Chondrocyte (in vitro differentiated cells): ENCODE results near the gene ATP6V1G1. TPM values are rescaled to one million over a fixed set of nuclear protein-coding genes. Genes with fewer than 3 reads are reported as not detected.
"Not testable (repeated sequence)": the region's sequence is repeated elsewhere in the genome, so short reads cannot be mapped to it uniquely, and the experiment has no call there.

Experiments used
- DNase-seq: peaks from one replicate; pipeline ENCODE4 v3.0.0; 2021; ENCODE audit warnings: mixed read lengths, low spot score
- H3K27ac Mint-ChIP-seq: one replicate; pipeline ENCODE4 v1.8.0; 2021; ENCODE audit warnings: mild to moderate bottlenecking, moderate library complexity, mixed read lengths; ENCODE audit not compliant: unreplicated experiment
- H3K27me3 Mint-ChIP-seq: 2 replicates; pipeline ENCODE4 v1.8.0; 2021; ENCODE audit warnings: low read depth, mixed read lengths
- H3K36me3 Mint-ChIP-seq: 2 replicates; pipeline ENCODE4 v1.8.0; 2021; ENCODE audit warnings: low read depth, mixed read lengths
- H3K4me1 Mint-ChIP-seq: 2 replicates; pipeline ENCODE4 v1.8.0; 2021; ENCODE audit warnings: low read depth, mild to moderate bottlenecking, mixed read lengths
- H3K4me3 Mint-ChIP-seq: one replicate; pipeline ENCODE4 v1.8.0; 2021; ENCODE audit warnings: mild to moderate bottlenecking, moderate library complexity, mixed read lengths; ENCODE audit not compliant: unreplicated experiment
- H3K9me3 Mint-ChIP-seq: 2 replicates; pipeline ENCODE4 v1.8.0; 2021; ENCODE audit warnings: low read depth, mixed read lengths
- total RNA-seq: library from RNA; stranded (reverse); gene quantifications from 3 replicates; pipeline ENCODE4 v1.2.1, GENCODE V29; 2021
- TF ChIP-seq, protein P1 (sequence below): fragments of 200-600 bp; sonication (generic); IDR thresholded peaks from 2 replicates; pipeline ENCODE4 v1.5.0; 2021; ENCODE audit warnings: antibody characterized with exemption, mild to moderate bottlenecking, moderate library complexity

ATP6V1G1 gene
- total RNA-seq, 1 donor from 2014 or later: 135 TPM

DNA sequence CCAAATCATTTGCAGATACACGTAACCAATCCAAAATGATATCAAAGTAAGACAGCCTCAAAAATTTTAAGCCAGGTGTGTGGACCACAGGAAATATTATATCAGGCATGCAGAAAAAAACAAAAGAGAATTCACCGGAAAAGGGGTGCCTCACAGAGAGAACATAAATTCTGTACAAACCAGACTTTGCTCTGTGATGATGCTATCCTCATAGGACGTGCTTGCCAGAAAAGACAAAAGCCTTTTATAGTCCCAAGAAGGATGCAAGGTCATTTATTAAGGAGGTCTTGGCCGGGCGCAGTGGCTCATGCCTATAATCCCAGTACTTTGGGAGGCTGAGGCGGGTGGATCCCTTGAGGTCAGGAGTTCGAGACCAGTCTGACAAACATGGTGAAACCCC lies 16.8 kb upstream of the ATP6V1G1 start:
- no peak overlapping the region for H3K4me3 Mint-ChIP-seq

DNA sequence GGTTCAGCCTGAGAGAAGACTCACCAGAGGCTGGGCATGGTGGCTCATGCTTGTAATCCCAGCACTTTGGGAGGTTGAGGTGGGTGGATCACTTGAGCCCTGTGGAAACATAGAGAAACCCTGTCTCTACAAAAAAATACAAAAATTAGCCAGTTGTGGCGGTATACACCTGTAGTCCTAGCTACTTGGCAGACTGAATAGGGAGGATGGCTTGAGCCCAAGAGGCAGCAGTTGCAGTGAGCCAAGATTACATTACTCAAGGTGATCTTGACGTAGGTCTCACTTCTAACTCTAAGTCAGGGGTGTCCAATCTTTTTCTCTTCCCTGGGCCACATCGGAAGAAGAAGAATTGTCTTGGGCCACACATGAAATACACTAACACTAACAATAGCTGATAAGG lies 16.2 kb upstream of the ATP6V1G1 start:
- H3K4me1 Mint-ChIP-seq: peaks cover 1% of the 10 kb centered on the region
- H3K27ac Mint-ChIP-seq: no peak overlapping the region
- H3K4me3 Mint-ChIP-seq: no peak overlapping the region
- H3K36me3 Mint-ChIP-seq: no peaks in the 10 kb centered on the region
- H3K9me3 Mint-ChIP-seq: no peaks in the 10 kb centered on the region
- H3K27me3 Mint-ChIP-seq: peaks cover 4% of the 10 kb centered on the region
- TF ChIP-seq, protein P1, sequence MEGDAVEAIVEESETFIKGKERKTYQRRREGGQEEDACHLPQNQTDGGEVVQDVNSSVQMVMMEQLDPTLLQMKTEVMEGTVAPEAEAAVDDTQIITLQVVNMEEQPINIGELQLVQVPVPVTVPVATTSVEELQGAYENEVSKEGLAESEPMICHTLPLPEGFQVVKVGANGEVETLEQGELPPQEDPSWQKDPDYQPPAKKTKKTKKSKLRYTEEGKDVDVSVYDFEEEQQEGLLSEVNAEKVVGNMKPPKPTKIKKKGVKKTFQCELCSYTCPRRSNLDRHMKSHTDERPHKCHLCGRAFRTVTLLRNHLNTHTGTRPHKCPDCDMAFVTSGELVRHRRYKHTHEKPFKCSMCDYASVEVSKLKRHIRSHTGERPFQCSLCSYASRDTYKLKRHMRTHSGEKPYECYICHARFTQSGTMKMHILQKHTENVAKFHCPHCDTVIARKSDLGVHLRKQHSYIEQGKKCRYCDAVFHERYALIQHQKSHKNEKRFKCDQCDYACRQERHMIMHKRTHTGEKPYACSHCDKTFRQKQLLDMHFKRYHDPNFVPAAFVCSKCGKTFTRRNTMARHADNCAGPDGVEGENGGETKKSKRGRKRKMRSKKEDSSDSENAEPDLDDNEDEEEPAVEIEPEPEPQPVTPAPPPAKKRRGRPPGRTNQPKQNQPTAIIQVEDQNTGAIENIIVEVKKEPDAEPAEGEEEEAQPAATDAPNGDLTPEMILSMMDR: no peak
- DNase-seq: no peak

More for the DNA sequence above, 16.8 kb upstream of the ATP6V1G1 start:
- peaks cover 3% of the 10 kb centered on the region for H3K9me3 Mint-ChIP-seq
- DNase-seq: no peak
- TF ChIP-seq, protein P1: no peak
- no peaks in the 10 kb centered on the region for H3K36me3 Mint-ChIP-seq
- H3K27me3 Mint-ChIP-seq: peaks cover 4% of the 10 kb centered on the region
- H3K4me1 Mint-ChIP-seq: peaks cover 8% of the 10 kb centered on the region
- no peak overlapping the region for H3K27ac Mint-ChIP-seq

DNA sequence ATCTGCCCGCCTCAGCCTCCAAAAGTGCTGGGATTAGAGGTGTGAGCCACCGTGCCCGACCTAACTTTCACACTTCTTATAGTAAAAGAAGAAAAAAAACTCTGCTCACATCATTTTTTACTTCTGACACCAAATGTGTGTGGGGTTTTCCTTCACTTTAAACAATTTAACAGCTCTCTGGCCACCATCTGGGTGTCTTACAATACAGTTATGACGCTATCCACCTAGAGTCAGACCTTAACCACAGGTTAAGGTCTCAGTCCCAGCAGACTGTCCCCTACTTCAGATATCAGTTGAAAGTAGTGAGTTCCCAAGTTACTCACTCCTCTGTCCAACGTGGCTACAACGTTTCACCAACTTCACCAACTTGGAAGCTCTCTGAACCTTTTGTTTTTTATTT lies 15.4 kb upstream of the ATP6V1G1 start:
- H3K4me1 Mint-ChIP-seq: no peaks in the 10 kb centered on the region
- no peak for DNase-seq
- no peak overlapping the region for H3K27ac Mint-ChIP-seq
- H3K9me3 Mint-ChIP-seq: no peaks in the 10 kb centered on the region
- TF ChIP-seq, protein P1: no peak
- no peaks in the 10 kb centered on the region for H3K36me3 Mint-ChIP-seq
- H3K27me3 Mint-ChIP-seq: peaks cover 4% of the 10 kb centered on the region
- no peak overlapping the region for H3K4me3 Mint-ChIP-seq

DNA sequence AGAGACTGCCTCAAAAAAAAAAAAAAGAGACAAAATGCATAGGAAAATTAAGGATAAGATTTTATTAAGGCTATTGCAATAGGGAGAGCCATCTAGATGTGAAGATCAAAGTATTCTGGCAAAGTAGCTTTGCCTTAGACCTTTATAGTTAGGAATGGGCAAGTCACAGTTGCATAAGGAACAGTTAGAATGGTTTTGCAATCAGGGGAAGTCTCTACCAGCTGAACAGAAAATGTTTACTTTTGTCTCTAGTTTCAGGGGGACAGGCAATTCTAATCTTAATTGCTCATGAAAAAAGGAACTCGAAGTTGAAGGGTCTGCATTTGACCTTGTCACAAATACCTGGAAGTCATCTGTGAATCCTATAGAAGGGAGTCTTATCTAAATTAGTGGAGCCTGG lies 13.1 kb upstream of the ATP6V1G1 start:
- Mint-ChIP-seq H3K9me3 (no peaks in the 10 kb centered on the region), H3K27ac (no peak overlapping the region), H3K4me3 (no peak overlapping the region), H3K36me3 (no peaks in the 10 kb centered on the region), H3K4me1 (no peaks in the 10 kb centered on the region), H3K27me3 (peaks cover 4% of the 10 kb centered on the region)
- TF ChIP-seq, protein P1: no peak
- DNase-seq: no peak

DNA sequence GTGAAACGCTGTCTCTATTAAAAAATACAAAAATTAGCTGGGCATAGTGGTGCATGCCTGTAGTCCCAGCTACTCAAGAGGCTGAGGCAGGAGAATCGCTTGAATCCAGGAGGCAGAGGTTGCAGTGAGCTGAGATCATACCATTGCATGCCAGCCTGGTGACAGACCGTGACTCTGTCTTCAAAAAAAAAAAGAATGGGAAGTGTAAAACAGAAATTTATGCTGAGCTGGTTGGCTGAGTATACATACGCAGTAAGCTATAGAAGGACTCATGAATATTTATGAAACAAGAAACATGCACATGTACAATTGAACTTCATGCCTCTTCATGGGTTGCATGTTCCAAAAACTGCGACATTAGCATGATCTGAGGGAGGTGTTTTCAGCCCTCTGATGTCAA lies 10.8 kb upstream of the ATP6V1G1 start:
- DNase-seq, H3K4me3 Mint-ChIP-seq, H3K9me3 Mint-ChIP-seq, H3K36me3 Mint-ChIP-seq, H3K27me3 Mint-ChIP-seq, H3K27ac Mint-ChIP-seq, H3K4me1 Mint-ChIP-seq: not testable (repeated sequence)

DNA sequence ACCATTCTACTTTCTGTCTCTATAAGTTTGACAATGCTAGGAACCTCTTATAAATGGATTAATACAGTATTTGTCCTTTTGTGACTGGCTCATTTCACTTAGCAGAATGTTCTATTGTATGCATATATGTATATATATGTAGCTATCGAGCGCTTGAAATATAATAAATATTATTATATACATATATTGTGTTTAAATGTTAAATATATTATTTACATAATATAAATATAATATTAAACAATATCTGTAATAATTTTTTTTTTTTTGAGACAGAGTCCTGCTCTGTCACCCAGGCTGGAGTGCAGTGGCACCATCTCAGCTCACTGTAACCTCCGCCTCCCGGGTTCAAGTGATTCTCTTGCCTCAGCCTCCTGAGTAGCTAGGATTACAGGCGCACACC lies 9.4 kb upstream of the ATP6V1G1 start:
- not testable (repeated sequence) for H3K36me3 Mint-ChIP-seq, DNase-seq, H3K27me3 Mint-ChIP-seq, H3K4me3 Mint-ChIP-seq, H3K4me1 Mint-ChIP-seq, H3K27ac Mint-ChIP-seq, H3K9me3 Mint-ChIP-seq
